LoVo (cell line): ENCODE results near the gene DGKI.

Experiments used
- DNase-seq: peaks from one replicate; pipeline ENCODE4 v3.0.0-alpha.2; 2016; ENCODE audit warnings: low spot score

The DGKI gene

GRCh38 chr7:137531671-137532070, 315.1 kb downstream of the DGKI start:
- no peak for DNase-seq

GRCh38 chr7:137527634-137528033, 319.1 kb downstream of the DGKI start:
- DNase-seq = no peak

- no peak for DNase-seq
These were observed 323.6 kb downstream of the DGKI start for GRCh38 chr7:137523171-137523570.

GRCh38 chr7:137521451-137521850, 325.3 kb downstream of the DGKI start:
- no peak for DNase-seq

- DNase-seq = no peak
These were observed 326.8 kb downstream of the DGKI start for GRCh38 chr7:137519947-137520346.

- DNase-seq = no peak
These were observed 327.5 kb downstream of the DGKI start for GRCh38 chr7:137519181-137519691.

- no peak for DNase-seq
These were observed 333.7 kb downstream of the DGKI start for GRCh38 chr7:137513091-137513490.

GRCh38 chr7:137507096-137507495, 339.7 kb downstream of the DGKI start:
- no peak for DNase-seq

- DNase-seq = no peak
These were observed 340.7 kb downstream of the DGKI start for GRCh38 chr7:137506031-137506430.

GRCh38 chr7:137501562-137501961, 345.2 kb downstream of the DGKI start:
- DNase-seq = no peak

- DNase-seq = no peak
These were observed 353.9 kb downstream of the DGKI start for GRCh38 chr7:137492889-137493288.

- DNase-seq = no peak
These were observed 356.9 kb downstream of the DGKI start for GRCh38 chr7:137489880-137490279.

- DNase-seq = no peak
These were observed 358.7 kb downstream of the DGKI start for GRCh38 chr7:137488038-137488437.

GRCh38 chr7:137485818-137486217, 361.0 kb downstream of the DGKI start:
- no peak for DNase-seq

- DNase-seq = no peak
These were observed 362.4 kb downstream of the DGKI start for GRCh38 chr7:137484326-137484725.

GRCh38 chr7:137482466-137482865, 364.3 kb downstream of the DGKI start:
- no peak for DNase-seq

GRCh38 chr7:137480824-137481365, 365.9 kb downstream of the DGKI start:
- DNase-seq = no peak

- no peak for DNase-seq
These were observed 366.4 kb downstream of the DGKI start for GRCh38 chr7:137480401-137480800.

GRCh38 chr7:137476937-137477336, 369.8 kb downstream of the DGKI start:
- no peak for DNase-seq

- no peak for DNase-seq
These were observed 370.8 kb downstream of the DGKI start for GRCh38 chr7:137475966-137476365.

- no peak for DNase-seq
These were observed 372.2 kb downstream of the DGKI start for GRCh38 chr7:137474540-137475026.

- no peak for DNase-seq
These were observed 375.6 kb downstream of the DGKI start for GRCh38 chr7:137471128-137471527.

- no peak for DNase-seq
These were observed 376.9 kb downstream of the DGKI start for GRCh38 chr7:137469858-137470257.

GRCh38 chr7:137469191-137469811, 377.5 kb downstream of the DGKI start:
- no peak for DNase-seq
